Activated naive CD8-positive, alpha-beta T cell treated with anti-CD3 and anti-CD28 coated beads, Interleukin-2, amount 10 ng/mL, durations not matched to agents 7 days and 5 days (primary cell): ENCODE measurements around the gene C2orf80. TPM values are rescaled to one million over a fixed set of nuclear protein-coding genes. Genes with fewer than 3 reads are reported as not detected.
"Not testable (repeated sequence)": the region's sequence is repeated elsewhere in the genome, so short reads cannot be mapped to it uniquely, and the experiment has no call there.

ENCODE experiments used
- ATAC-seq: fragments of 150-1000 bp; cut with Tn5 transposase; one replicate; pipeline ENCODE4 v1.10.0; 2021; ENCODE audit warnings: low read depth, moderate library complexity
- POLR2A ChIA-PET: fragments of 350-600 bp; sonication (Branson Sonifier 250); formaldehyde crosslinking; loops from one replicate; lab custom pipeline; 2021; ENCODE audit warnings: antibody characterized with exemption; lab: Charles Lee
- DNase-seq: peaks from one replicate; pipeline ENCODE4 v3.0.0; 2021
- H3K27ac Mint-ChIP-seq: one replicate; pipeline ENCODE4 v1.8.0; 2022; ENCODE audit warnings: mild to moderate bottlenecking, mixed read lengths
- H3K27me3 Mint-ChIP-seq: one replicate; pipeline ENCODE4 v1.8.0; 2022; ENCODE audit warnings: mild to moderate bottlenecking, moderate library complexity, mixed read lengths
- H3K36me3 Mint-ChIP-seq: one replicate; pipeline ENCODE4 v1.8.0; 2021; ENCODE audit warnings: mild to moderate bottlenecking, mixed read lengths
- H3K4me1 Mint-ChIP-seq: one replicate; pipeline ENCODE4 v1.8.0; 2021; ENCODE audit warnings: mixed read lengths
- H3K4me3 Mint-ChIP-seq: one replicate; pipeline ENCODE4 v1.8.0; 2022; ENCODE audit warnings: mild to moderate bottlenecking, moderate library complexity, mixed read lengths
- H3K9me3 Mint-ChIP-seq: one replicate; pipeline ENCODE4 v1.8.0; 2021; ENCODE audit warnings: mixed read lengths
- total RNA-seq, 2 experiments: library from RNA; stranded (reverse); gene quantifications; one replicate each; pipeline ENCODE4 v1.2.3, GENCODE V29; 2021

Gene C2orf80
- total RNA-seq: not detected

DNA sequence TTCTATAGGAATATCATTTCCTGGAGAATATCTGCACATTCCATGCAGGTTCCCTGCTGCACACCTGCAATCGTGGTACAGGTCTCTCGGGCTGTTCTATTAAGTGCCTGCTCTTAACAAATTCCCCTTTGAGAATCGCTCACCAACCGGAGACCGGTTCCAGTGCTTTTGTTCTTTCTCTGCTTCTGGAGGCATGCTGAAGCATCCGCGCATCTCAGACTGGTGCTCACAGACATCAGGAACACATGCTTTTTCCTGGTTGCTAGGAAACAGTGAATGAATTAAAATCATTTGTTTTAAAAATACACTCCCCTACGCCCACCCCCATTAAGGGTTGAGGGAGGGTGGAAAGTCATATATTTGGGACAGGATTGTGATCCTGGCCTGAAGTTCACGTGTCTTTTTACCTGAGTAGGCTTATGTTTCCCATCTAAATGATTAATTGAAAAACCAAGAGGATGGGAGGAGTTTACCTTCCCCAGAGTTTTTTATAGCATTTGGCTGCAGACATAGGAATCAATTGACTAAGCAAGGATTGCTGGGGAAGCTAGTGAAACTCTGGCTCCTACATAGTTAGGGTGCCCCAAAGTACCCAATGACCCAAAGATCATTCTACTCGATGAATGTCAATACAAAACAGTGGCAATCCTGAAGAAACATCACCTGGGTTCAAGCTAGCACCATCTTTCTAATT, at the start of gene C2orf80:
TSS of gene C2orf80 (minus strand) at position 221 of the 694 bp plus-strand sequence. CDS start 3,044 bp downstream, outside the sequence.
- H3K27ac Mint-ChIP-seq: no peak within 1 kb of the TSS
- DNase-seq (no peak), ATAC-seq (no peak)
- peaks cover 10% of the 10 kb centered on the region for H3K27me3 Mint-ChIP-seq
- no peak within 1 kb of the TSS for H3K4me3 Mint-ChIP-seq
- H3K4me1 Mint-ChIP-seq: peaks cover 5% of the 10 kb centered on the region
- H3K36me3 Mint-ChIP-seq: no peaks in the 10 kb centered on the region
- POLR2A ChIA-PET: no interaction called here
- no peaks in the 10 kb centered on the region for H3K9me3 Mint-ChIP-seq

DNA sequence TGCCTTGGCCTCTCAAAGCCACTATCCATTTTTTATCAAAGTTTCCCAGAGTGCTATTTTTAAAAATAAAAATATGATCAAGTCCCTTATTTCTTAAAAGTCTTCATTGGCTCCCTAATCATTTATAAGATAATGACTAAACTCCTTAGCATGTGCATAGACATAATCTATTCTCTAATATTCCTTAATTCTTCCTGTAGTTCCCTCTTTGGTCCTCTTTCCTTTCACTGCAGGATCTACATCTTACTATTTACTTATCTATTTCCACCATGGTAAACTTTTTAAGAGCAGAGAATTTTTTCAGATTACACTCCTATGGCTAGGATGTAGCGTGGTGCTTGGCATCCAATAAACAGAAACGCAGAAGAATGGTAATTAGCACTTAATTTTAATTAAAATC, 46.0 kb upstream of the C2orf80 start:
- H3K27me3 Mint-ChIP-seq: no peaks in the 10 kb centered on the region
- DNase-seq: no peak
- H3K9me3 Mint-ChIP-seq: peaks cover 6% of the 10 kb centered on the region
- H3K4me1 Mint-ChIP-seq: no peaks in the 10 kb centered on the region
- POLR2A ChIA-PET: no interaction called here
- H3K36me3 Mint-ChIP-seq: peaks cover 40% of the 10 kb centered on the region
- no peak overlapping the region for H3K4me3 Mint-ChIP-seq
- no peak overlapping the region for H3K27ac Mint-ChIP-seq
- no peak for ATAC-seq

DNA sequence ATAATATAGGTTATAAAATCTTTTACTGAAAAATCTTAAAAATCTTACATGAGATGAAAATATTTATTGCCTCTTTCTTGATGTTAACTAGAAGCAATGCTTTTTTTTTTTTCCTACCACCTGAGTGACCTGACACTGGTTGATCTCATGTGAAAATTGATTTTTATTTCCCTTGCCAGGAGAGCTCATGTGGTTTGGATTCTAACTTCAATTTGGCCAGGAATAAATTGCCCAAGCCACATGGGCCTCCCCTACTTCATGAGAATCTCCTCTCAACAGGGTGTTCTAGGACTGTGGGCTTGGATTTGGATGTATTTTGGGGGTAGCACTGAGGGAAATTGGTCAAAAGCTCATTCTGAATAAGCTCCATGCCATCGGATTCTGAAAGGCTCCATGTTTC, 45.0 kb upstream of the C2orf80 start:
- no peak overlapping the region for H3K27ac Mint-ChIP-seq
- H3K9me3 Mint-ChIP-seq: peaks cover 6% of the 10 kb centered on the region
- no peaks in the 10 kb centered on the region for H3K4me1 Mint-ChIP-seq
- no peak for ATAC-seq
- H3K27me3 Mint-ChIP-seq: no peaks in the 10 kb centered on the region
- no peak for DNase-seq
- no peak overlapping the region for H3K4me3 Mint-ChIP-seq
- POLR2A ChIA-PET: no interaction called here
- peaks cover 38% of the 10 kb centered on the region for H3K36me3 Mint-ChIP-seq

DNA sequence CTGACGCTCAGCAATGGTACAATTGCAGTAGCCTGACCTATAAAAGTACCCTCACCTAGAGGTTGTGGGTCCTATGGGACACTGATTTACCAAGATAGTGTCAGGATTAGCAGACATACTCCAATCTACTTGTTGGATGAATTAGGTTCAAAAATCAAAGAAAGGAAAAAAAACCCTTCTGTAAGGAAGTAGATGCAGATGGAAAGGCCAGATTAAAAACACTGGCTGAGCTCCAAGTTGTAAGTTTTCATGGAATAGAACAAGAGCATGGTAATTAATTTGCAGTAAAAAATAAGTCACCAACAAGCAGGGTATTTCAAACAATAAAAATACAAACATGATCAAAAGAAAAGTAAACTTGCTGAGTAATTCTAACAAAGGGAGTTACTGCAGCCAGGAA, 38.6 kb upstream of the C2orf80 start:
- Mint-ChIP-seq H3K4me1 (no peaks in the 10 kb centered on the region), H3K4me3 (no peak overlapping the region), H3K27me3 (no peaks in the 10 kb centered on the region), H3K36me3 (peaks cover 3% of the 10 kb centered on the region), H3K27ac (no peak overlapping the region), H3K9me3 (peaks cover 7% of the 10 kb centered on the region)
- ATAC-seq (no peak), DNase-seq (no peak)
- POLR2A ChIA-PET: no interaction called here

DNA sequence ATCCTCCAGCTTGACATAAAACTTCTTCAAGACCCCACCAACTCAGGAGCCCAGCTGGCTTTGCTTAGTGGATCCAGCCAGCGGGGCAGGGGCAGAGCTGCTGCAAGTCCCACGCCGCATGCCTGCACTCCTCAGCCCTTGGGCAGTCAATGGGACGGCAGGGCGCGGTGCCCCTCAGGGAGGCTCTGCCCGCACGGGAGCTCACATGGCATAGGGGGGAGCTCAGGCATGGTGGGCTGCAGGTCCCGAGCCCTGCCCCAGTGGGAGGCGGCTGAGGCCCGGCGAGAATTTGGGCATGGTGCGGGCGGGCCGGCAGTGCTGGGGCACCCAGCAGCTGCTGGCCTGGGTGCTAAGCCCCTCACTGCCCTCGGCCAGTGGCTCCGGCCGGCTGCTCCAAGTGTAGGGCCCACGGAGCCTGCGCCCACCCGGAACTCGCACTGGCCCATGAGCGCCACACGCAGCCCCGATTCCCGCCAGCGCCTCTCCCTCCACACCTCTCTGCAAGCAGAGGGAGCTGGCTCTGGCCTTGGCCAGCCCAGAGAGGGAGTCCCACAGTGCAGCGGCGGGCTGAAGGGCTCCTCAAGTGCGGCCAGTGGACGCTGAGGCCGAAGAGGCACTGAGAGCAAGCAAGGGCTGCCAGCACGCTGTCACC, 37.9 kb upstream of the C2orf80 start:
- POLR2A ChIA-PET: no interaction called here
- H3K27me3 Mint-ChIP-seq: no peaks in the 10 kb centered on the region
- peaks cover 7% of the 10 kb centered on the region for H3K9me3 Mint-ChIP-seq
- no peaks in the 10 kb centered on the region for H3K4me1 Mint-ChIP-seq
- DNase-seq (no peak), ATAC-seq (no peak)
- no peak overlapping the region for H3K27ac Mint-ChIP-seq
- no peak overlapping the region for H3K4me3 Mint-ChIP-seq
- peaks cover 3% of the 10 kb centered on the region for H3K36me3 Mint-ChIP-seq

DNA sequence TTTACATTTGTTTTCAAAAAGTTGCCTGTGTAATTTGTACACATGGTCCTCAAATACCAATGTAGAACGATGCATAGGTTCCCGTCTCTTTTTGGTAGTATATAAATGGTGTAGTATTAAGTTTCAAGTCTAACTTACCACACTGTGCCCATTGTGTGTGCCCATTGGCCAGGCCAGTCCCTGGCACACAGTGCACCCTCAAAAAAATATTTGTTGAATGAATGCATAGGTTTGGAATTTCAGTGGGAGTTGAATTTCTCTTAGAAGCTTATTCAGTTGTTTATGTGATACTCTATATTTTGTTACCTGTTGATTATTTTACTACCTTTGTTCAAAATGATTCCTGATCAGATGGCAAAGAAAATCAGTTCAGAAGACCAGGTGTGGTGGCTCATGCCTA, 35.0 kb upstream of the C2orf80 start:
- peaks cover 5% of the 10 kb centered on the region for H3K9me3 Mint-ChIP-seq
- H3K27me3 Mint-ChIP-seq: no peaks in the 10 kb centered on the region
- H3K36me3 Mint-ChIP-seq: no peaks in the 10 kb centered on the region
- no peak overlapping the region for H3K4me3 Mint-ChIP-seq
- no peaks in the 10 kb centered on the region for H3K4me1 Mint-ChIP-seq
- ATAC-seq (no peak), DNase-seq (no peak)
- POLR2A ChIA-PET: no interaction called here
- no peak overlapping the region for H3K27ac Mint-ChIP-seq

DNA sequence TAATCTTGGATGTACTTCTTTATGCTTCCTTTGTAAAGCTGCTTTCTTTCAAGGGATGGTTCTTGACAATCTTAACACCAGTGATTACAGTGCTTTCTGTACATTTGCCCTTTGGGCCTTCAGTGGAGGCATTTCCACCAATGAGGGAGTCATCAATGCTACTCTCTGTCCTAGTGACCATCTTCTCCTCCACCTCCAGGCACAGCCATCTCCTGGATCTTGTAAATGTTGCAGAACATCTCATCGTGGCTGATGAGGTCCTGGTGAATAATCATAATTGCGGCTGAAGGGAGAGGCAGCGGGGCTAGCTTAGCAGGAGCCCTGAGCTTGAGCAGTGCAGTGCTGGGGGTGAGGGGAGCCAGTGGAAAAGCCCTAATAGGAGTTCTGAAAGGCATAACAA, 32.5 kb upstream of the C2orf80 start:
- no peak for DNase-seq
- H3K36me3 Mint-ChIP-seq: no peaks in the 10 kb centered on the region
- H3K4me3 Mint-ChIP-seq: no peak overlapping the region
- no peak overlapping the region for H3K27ac Mint-ChIP-seq
- ATAC-seq: no peak
- POLR2A ChIA-PET: interaction anchor here (0.5 kb wide), 1 partner anchor 693 kb away, joined by 3 read pairs; the partner anchor contains the start of gene CREB1
- peaks cover 6% of the 10 kb centered on the region for H3K9me3 Mint-ChIP-seq
- H3K27me3 Mint-ChIP-seq: no peaks in the 10 kb centered on the region
- no peaks in the 10 kb centered on the region for H3K4me1 Mint-ChIP-seq

DNA sequence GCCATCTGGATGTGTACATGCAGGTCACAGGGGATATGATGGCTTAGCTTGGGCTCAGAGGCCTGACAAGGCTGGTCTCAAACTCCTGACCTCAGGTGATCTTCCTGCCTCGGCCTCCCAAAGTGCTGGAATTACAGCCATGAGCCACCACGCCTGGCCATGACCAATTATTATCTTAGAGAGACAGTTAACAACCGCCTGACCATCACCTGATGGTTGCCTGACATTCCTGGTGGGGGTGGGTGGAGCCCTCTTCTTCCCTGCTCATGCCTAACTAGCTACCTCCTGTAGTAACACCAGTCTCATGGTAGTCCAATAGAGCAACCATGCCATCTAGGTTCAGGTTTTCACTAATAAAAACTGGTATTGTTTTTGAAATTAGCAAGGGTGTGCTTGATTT, 32.0 kb upstream of the C2orf80 start:
- H3K4me3 Mint-ChIP-seq, H3K27me3 Mint-ChIP-seq, H3K4me1 Mint-ChIP-seq, POLR2A ChIA-PET, H3K9me3 Mint-ChIP-seq, DNase-seq, H3K36me3 Mint-ChIP-seq, ATAC-seq, H3K27ac Mint-ChIP-seq: not testable (repeated sequence)

DNA sequence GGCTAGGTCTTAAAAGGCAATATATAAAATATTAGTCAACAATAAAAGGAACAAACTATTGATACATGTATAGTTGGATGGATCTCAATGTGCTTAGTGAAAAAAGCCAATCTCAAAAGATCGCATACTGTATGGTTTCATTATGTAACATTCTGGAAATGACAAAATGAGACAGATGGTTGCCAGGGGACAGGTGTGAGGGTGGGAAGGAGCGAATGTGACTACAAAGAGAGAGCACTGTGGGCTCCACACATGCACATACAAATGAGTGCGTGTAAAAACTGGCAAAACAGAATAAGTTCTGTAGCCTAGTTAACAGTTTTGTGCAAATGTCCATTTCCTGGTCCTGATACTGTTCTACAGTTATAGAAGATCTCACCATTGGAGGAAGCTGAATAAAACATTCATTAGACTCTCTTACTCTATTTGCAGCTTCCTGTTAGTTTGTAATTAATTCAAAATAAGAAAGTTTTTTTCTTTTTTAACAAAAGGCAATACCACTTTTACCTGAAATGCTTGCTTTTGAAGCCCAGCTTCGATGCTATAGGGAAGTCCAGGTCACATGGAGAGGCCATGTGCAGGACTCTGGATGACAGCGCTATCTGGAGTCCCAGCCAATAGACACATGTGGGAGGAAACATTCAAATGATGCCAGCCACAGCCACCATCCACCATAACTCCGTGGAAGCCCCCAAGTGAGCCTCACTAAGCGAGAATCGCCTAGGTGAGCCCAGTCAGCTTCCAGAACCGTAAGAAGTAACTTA, 21.0 kb upstream of the C2orf80 start:
- H3K4me3 Mint-ChIP-seq: no peak overlapping the region
- no peak overlapping the region for H3K27ac Mint-ChIP-seq
- no peaks in the 10 kb centered on the region for H3K36me3 Mint-ChIP-seq
- no peaks in the 10 kb centered on the region for H3K4me1 Mint-ChIP-seq
- POLR2A ChIA-PET: no interaction called here
- peaks cover 2% of the 10 kb centered on the region for H3K27me3 Mint-ChIP-seq
- no peak for DNase-seq
- no peaks in the 10 kb centered on the region for H3K9me3 Mint-ChIP-seq
- no peak for ATAC-seq

DNA sequence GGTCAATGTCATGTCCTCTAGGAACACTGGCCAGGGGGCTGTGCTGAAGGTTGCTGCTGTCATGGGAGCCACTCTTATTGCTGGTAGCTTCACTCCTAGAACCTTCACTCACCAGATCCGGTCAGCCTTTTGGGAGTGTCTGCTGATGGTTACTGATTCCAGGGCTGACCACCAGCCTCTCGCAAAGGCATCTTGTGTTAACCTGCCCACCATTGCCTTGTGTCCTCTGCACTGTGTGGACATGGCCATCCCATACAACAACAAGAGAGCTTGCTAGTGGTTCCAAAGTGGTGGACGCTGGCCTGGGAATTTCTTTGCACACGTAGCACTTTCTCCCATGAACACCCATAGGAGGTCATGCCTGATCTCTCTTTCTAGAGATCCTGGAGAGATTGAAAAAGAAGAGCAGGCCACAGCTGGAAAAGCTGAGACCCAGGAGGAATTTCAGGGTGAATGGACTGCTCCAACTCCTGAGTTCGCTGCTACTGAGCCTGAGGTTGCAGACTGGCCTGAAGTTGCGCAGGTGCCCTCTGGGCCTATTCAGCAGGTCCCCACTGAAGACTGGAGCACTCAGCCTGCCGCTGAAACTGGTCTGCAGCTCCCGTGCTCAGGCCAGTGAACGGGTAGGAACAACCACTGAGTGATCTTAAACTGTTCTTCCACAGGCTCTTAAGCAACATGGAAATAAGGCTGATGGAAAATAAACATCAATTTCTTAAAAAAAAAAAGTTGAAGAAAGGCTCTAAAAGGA, 18.7 kb upstream of the C2orf80 start:
- H3K4me3 Mint-ChIP-seq: no peak overlapping the region
- DNase-seq (no peak), ATAC-seq (no peak)
- no peaks in the 10 kb centered on the region for H3K36me3 Mint-ChIP-seq
- no peaks in the 10 kb centered on the region for H3K9me3 Mint-ChIP-seq
- POLR2A ChIA-PET: interaction anchor here (0.6 kb wide), 1 partner anchor 21 kb away, joined by 3 read pairs; no protein-coding TSS in a partner anchor
- peaks cover 2% of the 10 kb centered on the region for H3K4me1 Mint-ChIP-seq
- peaks cover under 1% of the 10 kb centered on the region for H3K27me3 Mint-ChIP-seq
- H3K27ac Mint-ChIP-seq: no peak overlapping the region

DNA sequence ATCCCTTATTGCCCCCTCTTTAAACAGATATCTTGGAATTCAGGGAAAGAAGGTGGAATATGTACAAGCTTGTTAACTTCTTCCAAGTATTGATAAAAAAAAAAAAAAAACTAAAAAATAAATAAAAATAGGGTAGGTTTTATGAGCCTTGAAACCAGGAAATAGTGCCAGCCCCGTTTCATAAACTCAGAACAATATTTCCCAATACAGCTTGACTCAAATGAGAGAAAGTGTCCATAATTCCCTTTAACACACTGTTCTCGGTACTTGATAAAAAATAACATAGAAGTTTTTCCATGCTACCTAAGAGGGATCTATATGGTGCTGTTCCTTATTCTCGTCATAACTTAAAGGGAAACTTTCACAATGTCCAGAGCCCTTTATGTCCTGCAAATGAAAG, 17.9 kb upstream of the C2orf80 start:
- peaks cover 2% of the 10 kb centered on the region for H3K4me1 Mint-ChIP-seq
- DNase-seq (no peak), ATAC-seq (no peak)
- H3K27ac Mint-ChIP-seq: no peak overlapping the region
- H3K27me3 Mint-ChIP-seq: peaks cover 3% of the 10 kb centered on the region
- POLR2A ChIA-PET: no interaction called here
- no peaks in the 10 kb centered on the region for H3K9me3 Mint-ChIP-seq
- no peak overlapping the region for H3K4me3 Mint-ChIP-seq
- H3K36me3 Mint-ChIP-seq: no peaks in the 10 kb centered on the region

DNA sequence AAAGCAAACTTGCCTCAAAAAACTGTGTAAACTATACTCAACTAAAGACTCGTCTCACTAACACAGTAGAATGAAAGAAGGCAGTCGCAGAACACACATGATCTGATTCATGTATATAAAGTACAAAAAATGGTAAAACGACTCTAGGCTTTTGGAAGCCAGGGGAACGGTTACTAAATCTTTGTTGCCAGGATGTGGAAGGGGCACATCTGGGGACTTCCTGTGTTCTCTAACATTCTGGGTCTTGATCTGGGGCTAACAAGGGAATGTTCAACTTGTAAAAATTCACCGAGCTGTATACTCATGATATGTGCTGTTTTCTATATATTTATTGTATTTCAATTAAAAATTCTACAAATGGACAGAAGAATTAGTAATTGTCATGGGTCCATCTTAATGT, 14.3 kb upstream of the C2orf80 start:
- Mint-ChIP-seq H3K4me1 (peaks cover 2% of the 10 kb centered on the region), H3K9me3 (no peaks in the 10 kb centered on the region), H3K4me3 (no peak overlapping the region), H3K36me3 (no peaks in the 10 kb centered on the region), H3K27ac (no peak overlapping the region), H3K27me3 (peaks cover 5% of the 10 kb centered on the region)
- POLR2A ChIA-PET: no interaction called here
- no peak for ATAC-seq
- no peak for DNase-seq

DNA sequence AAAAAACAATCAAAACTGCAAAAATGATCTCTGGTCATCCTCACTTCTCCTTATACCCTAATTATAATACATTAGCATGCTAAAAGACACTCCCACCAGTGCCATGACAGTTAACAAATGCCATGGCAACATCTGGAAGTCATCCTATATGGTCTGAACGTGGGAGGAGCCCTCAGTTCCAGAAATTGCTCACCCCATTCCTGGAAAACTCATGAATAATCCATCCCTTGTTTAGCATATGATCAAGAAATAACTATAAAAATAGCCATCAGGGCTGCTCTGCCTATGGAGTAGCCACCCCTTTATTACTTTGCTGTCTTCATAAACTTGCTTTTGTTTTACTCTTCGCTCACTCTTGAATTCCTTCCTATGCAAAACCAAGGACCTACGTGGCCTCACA, 5.7 kb upstream of the C2orf80 start:
- ATAC-seq (no peak), DNase-seq (no peak)
- POLR2A ChIA-PET: no interaction called here
- H3K27ac Mint-ChIP-seq: no peak overlapping the region
- H3K27me3 Mint-ChIP-seq: peaks cover 9% of the 10 kb centered on the region
- no peak overlapping the region for H3K4me3 Mint-ChIP-seq
- no peaks in the 10 kb centered on the region for H3K36me3 Mint-ChIP-seq
- H3K4me1 Mint-ChIP-seq: no peaks in the 10 kb centered on the region
- H3K9me3 Mint-ChIP-seq: no peaks in the 10 kb centered on the region
